Panc1 (cell line): ENCODE results near the gene ZYG11B. TPM values are rescaled to one million over a fixed set of nuclear protein-coding genes. Genes with fewer than 3 reads are reported as not detected.

Source experiments
- ATAC-seq: fragments of 200-7000 bp; cut with Tn5 transposase; 2 replicates; pipeline ENCODE4 v1.9.1; 2020; ENCODE audit warnings: mild to moderate bottlenecking, moderate library complexity
- BruUV-seq: library from RNA; stranded (reverse); fragments of 400-500 nt; replicated peaks from 2 replicates; lab custom pipeline; 2021; lab: Mats Ljungman, UMichigan
- CTCF ChIA-PET: fragments of 300-600 bp; sonication (Branson Sonifier 250); formaldehyde crosslinking; loops from one replicate; lab custom pipeline; 2022; ENCODE audit warnings: antibody characterized with exemption; lab: Charles Lee
- POLR2A ChIA-PET: fragments of 300-600 bp; sonication (Branson Sonifier 250); formaldehyde crosslinking; loops from one replicate; lab custom pipeline; 2022; ENCODE audit warnings: antibody characterized with exemption; lab: Charles Lee
- DNase-seq: peaks from one replicate; pipeline ENCODE4 v3.0.0-alpha.2; 2010; ENCODE audit warnings: low read depth, low spot score
- H3K27ac ChIP-seq: 2 replicates; pipeline ENCODE4 v1.5.1; 2011; ENCODE audit warnings: mild to moderate bottlenecking, low read length, inconsistent platforms
- H3K27me3 ChIP-seq: fragments of 200-500 bp; sonication (Bioruptor generic); 2 replicates; pipeline ENCODE4 v1.6.0; 2014; ENCODE audit warnings: low read length, inconsistent platforms; ENCODE audit not compliant: control insufficient read depth, insufficient read depth
- H3K36me3 ChIP-seq: fragments of 200-500 bp; sonication (Bioruptor generic); 2 replicates; pipeline ENCODE4 v1.5.1; 2014; ENCODE audit warnings: inconsistent platforms, mild to moderate bottlenecking, low read length, moderate library complexity; ENCODE audit not compliant: control insufficient read depth, insufficient read depth
- H3K4me1 ChIP-seq: 2 replicates; pipeline ENCODE4 v1.5.1; 2011; ENCODE audit warnings: inconsistent platforms, mild to moderate bottlenecking, low read length, moderate library complexity; ENCODE audit not compliant: control insufficient read depth, insufficient read depth
- H3K4me3 ChIP-seq, 2 experiments: 2 replicates each; pipeline ENCODE4 v1.5.1; 2011 to 2012; ENCODE audit warnings: low read depth in 2 of 2, low read length in 2 of 2, mild to moderate bottlenecking in 2 of 2, inconsistent platforms in 1 of 2, moderate library complexity in 1 of 2
- H3K9me3 ChIP-seq: fragments of 200-500 bp; sonication (Bioruptor generic); 2 replicates; pipeline ENCODE4 v1.5.1; 2014; ENCODE audit warnings: low read depth, mild to moderate bottlenecking, inconsistent platforms, low read length, moderate library complexity; ENCODE audit not compliant: control insufficient read depth, insufficient read depth
- CTCF ChIP-seq: fragments of 450-650 bp; IDR thresholded peaks from 2 replicates; pipeline ENCODE4 v1.5.1; 2017; ENCODE audit warnings: mild to moderate bottlenecking
- POLR2AphosphoS5 ChIP-seq: IDR thresholded peaks from 2 replicates; pipeline ENCODE4 v1.6.1; 2012; ENCODE audit warnings: mild to moderate bottlenecking, low read depth, low read length, moderate library complexity
- REST ChIP-seq, 2 experiments: IDR thresholded peaks; 2 replicates each; pipeline ENCODE4 v1.6.1; 2011 to 2012; ENCODE audit warnings: low read depth in 2 of 2, control low read depth in 1 of 2, low read length in 1 of 2, mild to moderate bottlenecking in 1 of 2, moderate library complexity in 1 of 2; ENCODE audit not compliant: insufficient read depth in 1 of 2
- SIN3A ChIP-seq: IDR thresholded peaks from 2 replicates; pipeline ENCODE4 v1.6.1; 2012; ENCODE audit warnings: low read depth, mild to moderate bottlenecking, low read length, moderate library complexity, borderline replicate concordance; ENCODE audit not compliant: insufficient read depth
- TCF7L2 ChIP-seq: IDR thresholded peaks from 2 replicates; pipeline ENCODE4 v1.6.1; 2011; ENCODE audit warnings: mild to moderate bottlenecking, low read depth, low read length, inconsistent platforms
- in situ Hi-C: cut with HindIII; loops from 2 replicates; pipeline ENCODE4 v1.10.0; 2016; ENCODE audit warnings: low sequenced_read_pairs, low pct_unique_long_range_greater_than_20kb
- intact Hi-C: fragments of 100-400 bp; cut with micrococcal nuclease; formaldehyde crosslinking; loops from one replicate; pipeline ENCODE4 v1.10.0; 2022; ENCODE audit not compliant: unreplicated experiment
- total RNA-seq: library from RNA; stranded (reverse); gene quantifications from one replicate; pipeline ENCODE4 v1.2.1, GENCODE V29; 2021; ENCODE audit not compliant: unreplicated experiment

The ZYG11B gene
- total RNA-seq, 1 experiment from 2014 or later = 30.7 TPM

GRCh38 chr1:52741259-52741658, 15.0 kb downstream of the ZYG11B start:
- intact Hi-C loops = no loop called here
- Histone ChIP-seq H3K4me1 (peaks cover 3% of the 10 kb centered on the region; the same call in 1 of the 2 replicates), H3K27me3 (no peaks in the 10 kb centered on the region), H3K9me3 (no peaks in the 10 kb centered on the region), H3K4me3 (no peak overlapping the region), H3K27ac (no peak overlapping the region), H3K36me3 (no peaks in the 10 kb centered on the region)
- ChIA-PET CTCF (no interaction called here), POLR2A (no interaction called here)
- in situ Hi-C loops = no loop called here
- DNase-seq = no peak
- no TSS peak for BruUV-seq
- ATAC-seq = no peak
- TF ChIP-seq CTCF (no peak), REST (IDR thresholded peaks at IDR 0.05; ENCODE audit: insufficient read depth in 1 of 2, low read depth in 2 of 2, low read length in 1 of 2) (no peak), SIN3A (no peak), TCF7L2 (no peak), POLR2AphosphoS5 (no peak)

- intact Hi-C loops = no loop called here
- Histone ChIP-seq H3K27ac (no peak overlapping the region), H3K9me3 (no peaks in the 10 kb centered on the region), H3K4me3 (no peak overlapping the region), H3K27me3 (no peaks in the 10 kb centered on the region), H3K4me1 (peaks cover under 1% of the 10 kb centered on the region; the same call in 1 of the 2 replicates), H3K36me3 (no peaks in the 10 kb centered on the region)
- in situ Hi-C loops = no loop called here
- POLR2A ChIA-PET = no interaction called here
- TF ChIP-seq TCF7L2 (no peak), POLR2AphosphoS5 (no peak), SIN3A (no peak), CTCF (no peak), REST (IDR thresholded peaks at IDR 0.05; ENCODE audit: insufficient read depth in 1 of 2, low read depth in 2 of 2, low read length in 1 of 2) (no peak)
- BruUV-seq = no TSS peak
- CTCF ChIA-PET = no interaction called here
- DNase-seq (no peak), ATAC-seq (no peak)
Observed at GRCh38 chr1:52746189-52746588, 19.9 kb downstream of the ZYG11B start.
